Measurements from ENCODE around the gene SLC7A7. TPM values are rescaled to one million over a fixed set of nuclear protein-coding genes. Genes with fewer than 3 reads are reported as not detected.

SLC7A7 gene
- total and polyA plus RNA-seq, 2 of the 13 experiments (the other 11 are each of a cell fraction or from before 2014, with no cell fraction given): 0.13 to 0.63 TPM

DNA sequence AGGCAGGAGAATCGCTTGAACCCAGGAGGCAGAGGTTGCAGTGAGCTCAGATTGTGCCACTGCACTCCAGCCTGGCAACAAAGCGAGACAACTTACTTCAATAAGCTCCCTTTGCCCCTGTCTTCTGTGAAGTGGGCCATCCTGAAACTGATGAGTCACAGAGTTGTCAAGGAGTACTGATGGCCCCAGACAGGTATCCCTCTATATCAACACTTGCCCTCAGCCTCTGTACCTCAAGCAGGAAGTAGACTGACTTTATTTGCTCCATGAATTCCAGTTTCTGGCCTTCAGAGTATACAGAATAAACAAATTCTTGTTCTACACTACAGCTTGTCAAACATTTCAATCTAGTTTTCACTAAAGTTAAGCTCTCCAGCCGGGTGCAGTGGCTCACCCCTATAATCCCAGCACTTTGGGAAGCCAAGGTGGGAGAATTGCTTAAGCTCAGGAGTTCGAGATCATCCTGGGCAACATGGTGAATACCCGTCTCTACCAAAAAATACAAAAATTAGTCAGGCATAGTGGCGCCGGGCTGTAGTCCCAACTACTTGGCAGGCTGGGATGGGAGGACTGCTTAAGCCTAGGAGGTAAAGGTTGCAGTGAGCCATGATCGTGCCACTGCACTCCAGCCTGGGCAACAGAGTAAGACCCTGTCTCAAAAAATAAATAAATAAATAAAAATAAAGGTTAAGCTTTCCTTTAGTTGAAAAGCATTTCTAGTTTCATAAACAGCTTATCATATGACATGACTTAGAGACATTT, 39.9 kb upstream of the SLC7A7 start (continued):
- TF ChIP-seq, protein P1, sequence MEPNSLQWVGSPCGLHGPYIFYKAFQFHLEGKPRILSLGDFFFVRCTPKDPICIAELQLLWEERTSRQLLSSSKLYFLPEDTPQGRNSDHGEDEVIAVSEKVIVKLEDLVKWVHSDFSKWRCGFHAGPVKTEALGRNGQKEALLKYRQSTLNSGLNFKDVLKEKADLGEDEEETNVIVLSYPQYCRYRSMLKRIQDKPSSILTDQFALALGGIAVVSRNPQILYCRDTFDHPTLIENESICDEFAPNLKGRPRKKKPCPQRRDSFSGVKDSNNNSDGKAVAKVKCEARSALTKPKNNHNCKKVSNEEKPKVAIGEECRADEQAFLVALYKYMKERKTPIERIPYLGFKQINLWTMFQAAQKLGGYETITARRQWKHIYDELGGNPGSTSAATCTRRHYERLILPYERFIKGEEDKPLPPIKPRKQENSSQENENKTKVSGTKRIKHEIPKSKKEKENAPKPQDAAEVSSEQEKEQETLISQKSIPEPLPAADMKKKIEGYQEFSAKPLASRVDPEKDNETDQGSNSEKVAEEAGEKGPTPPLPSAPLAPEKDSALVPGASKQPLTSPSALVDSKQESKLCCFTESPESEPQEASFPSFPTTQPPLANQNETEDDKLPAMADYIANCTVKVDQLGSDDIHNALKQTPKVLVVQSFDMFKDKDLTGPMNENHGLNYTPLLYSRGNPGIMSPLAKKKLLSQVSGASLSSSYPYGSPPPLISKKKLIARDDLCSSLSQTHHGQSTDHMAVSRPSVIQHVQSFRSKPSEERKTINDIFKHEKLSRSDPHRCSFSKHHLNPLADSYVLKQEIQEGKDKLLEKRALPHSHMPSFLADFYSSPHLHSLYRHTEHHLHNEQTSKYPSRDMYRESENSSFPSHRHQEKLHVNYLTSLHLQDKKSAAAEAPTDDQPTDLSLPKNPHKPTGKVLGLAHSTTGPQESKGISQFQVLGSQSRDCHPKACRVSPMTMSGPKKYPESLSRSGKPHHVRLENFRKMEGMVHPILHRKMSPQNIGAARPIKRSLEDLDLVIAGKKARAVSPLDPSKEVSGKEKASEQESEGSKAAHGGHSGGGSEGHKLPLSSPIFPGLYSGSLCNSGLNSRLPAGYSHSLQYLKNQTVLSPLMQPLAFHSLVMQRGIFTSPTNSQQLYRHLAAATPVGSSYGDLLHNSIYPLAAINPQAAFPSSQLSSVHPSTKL (CRISPR knock-in tag; IDR thresholded peaks at IDR 0.05): peak; percentile 71
- TF ChIP-seq ETS1 (CRISPR knock-in tag; IDR thresholded peaks at IDR 0.05): no peak
- peak; percentile 35; the same call in 1 of the 2 replicates for TF ChIP-seq PHF21A (CRISPR knock-in tag; IDR thresholded peaks at IDR 0.05)
- TF ChIP-seq ZNF205 (CRISPR knock-in tag; IDR thresholded peaks at IDR 0.05): no peak
- no peak for TF ChIP-seq SRSF4 (IDR thresholded peaks at IDR 0.05; ENCODE audit: low read depth, low read length, poor library complexity, severe bottlenecking)
- TF ChIP-seq, protein P2, sequence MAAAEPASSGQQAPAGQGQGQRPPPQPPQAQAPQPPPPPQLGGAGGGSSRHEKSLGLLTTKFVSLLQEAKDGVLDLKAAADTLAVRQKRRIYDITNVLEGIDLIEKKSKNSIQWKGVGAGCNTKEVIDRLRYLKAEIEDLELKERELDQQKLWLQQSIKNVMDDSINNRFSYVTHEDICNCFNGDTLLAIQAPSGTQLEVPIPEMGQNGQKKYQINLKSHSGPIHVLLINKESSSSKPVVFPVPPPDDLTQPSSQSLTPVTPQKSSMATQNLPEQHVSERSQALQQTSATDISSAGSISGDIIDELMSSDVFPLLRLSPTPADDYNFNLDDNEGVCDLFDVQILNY (CRISPR knock-in tag; conservative IDR thresholded peaks at IDR 0.05): no peak
- TF ChIP-seq RFXAP (CRISPR knock-in tag; IDR thresholded peaks at IDR 0.05; ENCODE audit: borderline replicate concordance): no peak
- TF ChIP-seq DNMT1 (CRISPR knock-in tag; IDR thresholded peaks at IDR 0.05): no peak
- peak; percentile 90 for TF ChIP-seq NFE2L2 (IDR thresholded peaks at IDR 0.05; ENCODE audit: low read length)
- no peak for TF ChIP-seq SRF (IDR thresholded peaks at IDR 0.05; ENCODE audit: low read depth, low read length)
- TF ChIP-seq GABPA (IDR thresholded peaks at IDR 0.05; ENCODE audit: low read depth, low read length): no peak
- TF ChIP-seq GABPA (CRISPR knock-in tag; IDR thresholded peaks at IDR 0.05; ENCODE audit: low read depth): no peak
- no peak for TF ChIP-seq FOXC1 (CRISPR knock-in tag; IDR thresholded peaks at IDR 0.05; ENCODE audit: borderline replicate concordance)
- no peak for TF ChIP-seq ZNF713 (CRISPR knock-in tag; IDR thresholded peaks at IDR 0.05)
- TF ChIP-seq ZNF597 (CRISPR knock-in tag; IDR thresholded peaks at IDR 0.05): no peak
- TF ChIP-seq ZNF335 (CRISPR knock-in tag; IDR thresholded peaks at IDR 0.05): peak; percentile 58; the same call in 1 of the 2 replicates
- TF ChIP-seq ZSCAN21 (CRISPR knock-in tag; IDR thresholded peaks at IDR 0.05; ENCODE audit: borderline replicate concordance): 0 out of 2 replicates have a peak, but pooled peaks have one; percentile 43
- peak; percentile 40; the same call in 1 of the 2 replicates for TF ChIP-seq ZBTB21 (CRISPR knock-in tag; IDR thresholded peaks at IDR 0.05)
- TF ChIP-seq ZSCAN30 (CRISPR knock-in tag; IDR thresholded peaks at IDR 0.05): no peak
- TF ChIP-seq ZNF484 (CRISPR knock-in tag; IDR thresholded peaks at IDR 0.05; ENCODE audit: borderline replicate concordance, low read depth): no peak

Measured in HepG2 (cell line).